H1 (cell line): ENCODE measurements around the gene CRABP2. TPM values are rescaled to one million over a fixed set of nuclear protein-coding genes. Genes with fewer than 3 reads are reported as not detected.

Experiments used
- CTCF ChIA-PET: fragments of 300-600 bp; sonication (Branson Sonifier 250); formaldehyde crosslinking; loops from one replicate; lab custom pipeline; 2021; ENCODE audit not compliant: partially characterized antibody; lab: Charles Lee
- POLR2A ChIA-PET: fragments of 300-600 bp; sonication (Branson Sonifier 250); formaldehyde crosslinking; loops from one replicate; lab custom pipeline; 2021; ENCODE audit warnings: inconsistent platforms; ENCODE audit not compliant: partially characterized antibody; lab: Charles Lee
- DNase-seq, 2 experiments: peaks; one replicate each; pipeline versions ENCODE4 v3.0.0 to v3.0.0-alpha.2; 2010 to 2022; ENCODE audit warnings: low spot score in 2 of 2, low read depth in 1 of 2, mixed read lengths in 1 of 2
- FAIRE-seq: peaks from 2 replicates; lab custom pipeline; 2011; peaks lifted over from hg19 to GRCh38; lab: Jason Lieb, UNC
- H2AFZ ChIP-seq: 2 replicates; pipeline ENCODE4 v1.8.1; 2012; ENCODE audit warnings: low read length, inconsistent platforms
- H2AK5ac ChIP-seq: 2 replicates; pipeline ENCODE4 v1.6.1; 2013; ENCODE audit warnings: low read depth, low read length
- H2BK120ac ChIP-seq: replicated peaks from 2 replicates; pipeline ENCODE3; 2013; ENCODE audit warnings: low read depth, low read length, inconsistent platforms
- H2BK12ac ChIP-seq: 2 replicates; pipeline ENCODE4 v1.6.1; 2013; ENCODE audit warnings: low read depth, low read length
- H2BK15ac ChIP-seq: 2 replicates; pipeline ENCODE4 v1.6.1; 2013; ENCODE audit warnings: low read length
- H2BK20ac ChIP-seq: 2 replicates; pipeline ENCODE4 v1.6.1; 2013; ENCODE audit warnings: low read length
- H2BK5ac ChIP-seq: 2 replicates; pipeline ENCODE4 v1.6.1; 2013; ENCODE audit warnings: low read depth, low read length
- H3K14ac ChIP-seq: 2 replicates; pipeline ENCODE4 v1.6.1; 2013; ENCODE audit warnings: inconsistent platforms; ENCODE audit not compliant: insufficient read length
- H3K18ac ChIP-seq: 2 replicates; pipeline ENCODE4 v1.6.1; 2013; ENCODE audit warnings: low read length; ENCODE audit errors: extremely low read depth
- H3K23ac ChIP-seq: 2 replicates; pipeline ENCODE4 v1.6.1; 2013; ENCODE audit warnings: inconsistent platforms; ENCODE audit not compliant: insufficient read length
- H3K23me2 ChIP-seq: 2 replicates; pipeline ENCODE4 v1.6.1; 2013; ENCODE audit warnings: low read depth, low read length
- H3K27ac ChIP-seq: 2 replicates; pipeline ENCODE4 v1.6.1; 2011; ENCODE audit warnings: low read depth, low read length, inconsistent platforms
- H3K27me3 ChIP-seq, 4 experiments: replicated peaks in 1 of 4; 1 replicate in 1 of 4; 2 replicates in 3 of 4; pipeline versions ENCODE4 v1.6.1 to v1.8.1; 2011 to 2013; ENCODE audit warnings: low read length in 3 of 4, mild to moderate bottlenecking in 3 of 4, inconsistent platforms in 2 of 4, mixed read lengths in 2 of 4, moderate library complexity in 1 of 4; ENCODE audit not compliant: control insufficient read depth in 3 of 4, insufficient read depth in 3 of 4; ENCODE audit errors: extremely low read depth in 1 of 4
- H3K36me3 ChIP-seq, 4 experiments: 2 replicates each; pipeline versions ENCODE4 v1.6.1 to v1.8.1; 2011 to 2013; ENCODE audit warnings: mild to moderate bottlenecking in 4 of 4, low read length in 3 of 4, moderate library complexity in 2 of 4, control low read depth in 1 of 4, inconsistent platforms in 1 of 4; ENCODE audit not compliant: insufficient read depth in 4 of 4, control insufficient read depth in 2 of 4
- H3K4ac ChIP-seq: replicated peaks from 2 replicates; pipeline ENCODE3; 2013; ENCODE audit warnings: low read length, low read depth, mixed read lengths, inconsistent platforms; ENCODE audit not compliant: insufficient read length
- H3K4me1 ChIP-seq, 4 experiments: replicated peaks in 1 of 4; 1 replicate in 1 of 4; 2 replicates in 3 of 4; pipeline versions ENCODE4 v1.6.1 to v1.8.1; 2011 to 2013; ENCODE audit warnings: low read length in 3 of 4, inconsistent platforms in 2 of 4, mixed read lengths in 1 of 4; ENCODE audit not compliant: insufficient read depth in 4 of 4, control insufficient read depth in 3 of 4
- H3K4me2 ChIP-seq, 2 experiments: 2 replicates each; pipeline versions ENCODE4 v1.6.1 to v1.8.1; 2011 to 2013; ENCODE audit warnings: low read depth in 2 of 2, low read length in 2 of 2, control low read depth in 1 of 2, inconsistent platforms in 1 of 2, mild to moderate bottlenecking in 1 of 2; ENCODE audit not compliant: insufficient read depth in 1 of 2
- H3K4me3 ChIP-seq, 4 experiments: fragments of 200-600, 300-600 bp in 1 of 4; sonication (generic), shearing (Covaris generic), sonication (Bioruptor Twin) in 1 of 4; 2 replicates each; pipeline versions ENCODE4 v1.5.1 to v1.8.1; 2011 to 2016; ENCODE audit warnings: low read length in 4 of 4, low read depth in 3 of 4, control low read depth in 2 of 4, inconsistent platforms in 2 of 4, mild to moderate bottlenecking in 2 of 4, mixed read lengths in 1 of 4, moderate library complexity in 1 of 4; ENCODE audit not compliant: insufficient read depth in 2 of 4; ENCODE audit errors: extremely low read depth in 1 of 4
- H3K56ac ChIP-seq: replicated peaks from 2 replicates; pipeline ENCODE3; 2013; ENCODE audit warnings: low read depth, mild to moderate bottlenecking, mixed read lengths, low read length, inconsistent platforms; ENCODE audit not compliant: insufficient read length
- H3K79me1 ChIP-seq: 2 replicates; pipeline ENCODE4 v1.6.1; 2013; ENCODE audit warnings: low read depth, low read length, control low read depth
- H3K79me2 ChIP-seq, 2 experiments: 2 replicates each; pipeline versions ENCODE4 v1.6.1 to v1.8.1; 2012 to 2013; ENCODE audit warnings: low read length in 2 of 2, mild to moderate bottlenecking in 2 of 2, inconsistent platforms in 1 of 2; ENCODE audit not compliant: insufficient read depth in 2 of 2, control insufficient read depth in 1 of 2
- H3K9ac ChIP-seq, 4 experiments: replicated peaks in 1 of 4; 1 replicate in 1 of 4; 2 replicates in 3 of 4; pipeline versions ENCODE4 v1.6.1 to v1.8.1; 2011 to 2013; ENCODE audit warnings: low read depth in 3 of 4, low read length in 3 of 4, control low read depth in 2 of 4, mild to moderate bottlenecking in 2 of 4, moderate library complexity in 2 of 4, inconsistent platforms in 1 of 4; ENCODE audit errors: extremely low read depth in 1 of 4
- H3K9me3 ChIP-seq, 2 experiments: 2 replicates each; pipeline versions ENCODE4 v1.6.1 to v1.8.1; 2012 to 2013; ENCODE audit warnings: mild to moderate bottlenecking in 2 of 2, moderate library complexity in 2 of 2, control low read depth in 1 of 2, inconsistent platforms in 1 of 2, low read depth in 1 of 2, low read length in 1 of 2, mixed read lengths in 1 of 2; ENCODE audit not compliant: insufficient read depth in 2 of 2
- H4K20me1 ChIP-seq, 2 experiments: replicated peaks in 1 of 2; 2 replicates each; pipeline versions ENCODE3 to v1.8.1; 2011 to 2013; ENCODE audit warnings: inconsistent platforms in 2 of 2, low read length in 2 of 2, mild to moderate bottlenecking in 1 of 2; ENCODE audit not compliant: insufficient read depth in 2 of 2, control insufficient read depth in 1 of 2
- H4K5ac ChIP-seq: 2 replicates; pipeline ENCODE4 v1.6.1; 2013; ENCODE audit warnings: low read length, low read depth, mixed read lengths, inconsistent platforms; ENCODE audit not compliant: insufficient read length
- H4K8ac ChIP-seq: 2 replicates; pipeline ENCODE4 v1.8.0; 2013; ENCODE audit warnings: mild to moderate bottlenecking, moderate library complexity, low read length, inconsistent platforms; ENCODE audit not compliant: insufficient read depth; ENCODE audit errors: extremely low read depth
- H4K91ac ChIP-seq: replicated peaks from 2 replicates; pipeline ENCODE3; 2013; ENCODE audit warnings: low read length, mixed read lengths, inconsistent platforms; ENCODE audit not compliant: insufficient read length
- EZH2 ChIP-seq: fragments of 200-600 bp; sonication (generic); IDR thresholded peaks from 2 replicates; pipeline ENCODE4 v1.7.1; 2012; ENCODE audit warnings: low read depth, mild to moderate bottlenecking, moderate library complexity, low read length, inconsistent platforms; ENCODE audit not compliant: severe bottlenecking
- SP4 ChIP-seq: IDR thresholded peaks from 2 replicates; pipeline ENCODE4 v1.6.1; 2012; ENCODE audit warnings: low read length, inconsistent platforms
- TEAD4 ChIP-seq: IDR thresholded peaks from 2 replicates; pipeline ENCODE4 v1.6.1; 2012; ENCODE audit warnings: low read depth, low read length, inconsistent platforms, mixed read lengths
- WGBS, 2 experiments: shearing (Covaris generic) in 1 of 2; methylation state at CpG; one replicate each; pipeline versions ENCODE4 v1.1.6 to v1.1.7; 2013 to 2015; ENCODE audit warnings: low lambda C conversion rate in 2 of 2, mixed read lengths in 2 of 2, inconsistent platforms in 1 of 2, low coverage in 1 of 2, missing lambda C conversion rate in 1 of 2; ENCODE audit not compliant: insufficient replicate concordance in 2 of 2, insufficient coverage in 1 of 2, insufficient read length in 1 of 2; ENCODE audit errors: extremely low coverage in 1 of 2, missing lambda C conversion rate in 1 of 2; 5-methylcytosine and 5-hydroxymethylcytosine counted together
- polyA plus RNA-seq, 7 experiments: library from polyadenylated mRNA; depleted of rRNA in 3 of 7; stranded (reverse) in 5 of 7; unstranded in 2 of 7; fragments of >200 nt in 5 of 7; fragments of 200-250 nt in 2 of 7; gene quantifications; 1 replicate in 5 of 7; 2 replicates in 1 of 7; 4 replicates in 1 of 7; pipeline versions ENCODE4 v1.2.1 to v1.2.3, GENCODE V29; 2011 to 2013; ENCODE audit warnings: missing spikeins in 2 of 7, mixed read lengths in 2 of 7
- total RNA-seq: library from RNA; stranded (reverse); fragmentation: NEBNext Ultra II Directional; extraction: Animal tissue kit (Norgen Biotek cat#: 25700); gene quantifications from 2 replicates; pipeline ENCODE4 v1.2.1, GENCODE V29; 2021
- TF ChIP-seq, protein P1 (sequence below), 3 experiments: IDR thresholded peaks; 1 replicate in 2 of 3; 2 replicates in 1 of 3; pipeline versions ENCODE4 v1.5.1 to v1.6.1; 2011; ENCODE audit warnings: low read length in 3 of 3, mild to moderate bottlenecking in 3 of 3, inconsistent platforms in 2 of 3, low read depth in 1 of 3, moderate library complexity in 1 of 3; ENCODE audit not compliant: insufficient read depth in 1 of 3; ENCODE audit errors: control extremely low read depth in 1 of 3
- TF ChIP-seq, protein P2 (sequence below): IDR thresholded peaks from 2 replicates; pipeline ENCODE4 v1.6.1; 2012; ENCODE audit warnings: low read length, inconsistent platforms

CRABP2 gene
- total and polyA plus RNA-seq, 2 of the 8 experiments (the other 6 are each of a cell fraction or from before 2014, with no cell fraction given), result 69.2 to 119 TPM

DNA sequence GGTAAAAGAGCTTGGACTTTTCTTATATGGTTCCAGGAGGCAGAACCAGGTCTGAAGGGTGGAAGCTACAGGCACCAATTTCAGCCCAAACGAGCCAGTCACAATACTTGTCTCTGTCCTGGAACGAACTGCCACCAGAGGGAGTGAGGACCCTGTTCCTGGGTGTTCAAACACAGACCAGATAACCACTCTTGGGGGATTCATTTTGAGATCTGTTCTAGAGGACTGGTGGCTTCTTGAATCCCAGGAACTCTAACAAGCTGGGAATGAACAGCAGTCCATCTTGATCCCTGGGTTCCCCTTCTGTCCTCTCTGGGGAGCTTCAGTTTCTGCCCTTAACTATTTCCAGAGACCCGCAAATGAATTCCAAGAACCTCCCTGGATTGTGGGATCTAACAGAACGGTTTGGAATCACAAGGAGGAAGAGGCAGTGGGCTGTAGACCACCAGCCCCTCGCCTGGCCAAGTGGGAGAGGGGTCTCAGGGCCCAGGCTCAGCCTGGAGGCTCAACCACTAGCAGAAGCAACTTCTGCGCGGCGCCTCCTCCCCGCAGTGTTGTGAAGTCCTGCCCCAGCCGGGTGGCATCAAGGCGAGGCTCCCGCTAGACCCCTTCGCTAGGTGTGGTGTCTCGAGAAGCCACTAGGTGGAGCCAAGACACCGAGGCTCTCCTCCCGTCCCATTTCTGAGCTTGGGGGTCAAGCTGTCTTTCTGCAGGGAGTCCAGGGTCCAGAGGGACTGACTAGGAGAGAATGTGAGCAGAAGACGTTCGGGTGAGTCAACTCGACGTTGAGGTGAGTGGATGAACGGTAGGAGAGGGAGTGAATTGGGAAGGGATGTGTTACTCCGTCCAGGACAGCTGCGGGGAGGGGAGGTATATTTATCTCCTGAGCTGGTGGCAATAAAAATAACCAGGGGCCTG lies 16.1 kb downstream of the CRABP2 start:
- Histone ChIP-seq H3K14ac (no peak overlapping the region), H2BK12ac (peak overlapping the region; percentile 78; the same call in 1 of the 2 replicates), H3K23ac (no peak overlapping the region), H4K20me1 (no peaks in the 10 kb centered on the region), H2BK120ac (no peak overlapping the region), H3K27me3 (peaks cover 0 to 7% (median 0%) of the 10 kb centered on the region in 4 experiments; a peak in 2 of 7 replicates), H3K36me3 (no peaks in the 10 kb centered on the region), H3K18ac (peak overlapping the region; percentile 99; the same call in 1 of the 2 replicates), H2BK20ac (peak overlapping the region; percentile 97; the same call in 1 of the 2 replicates), H2AK5ac (no peak overlapping the region), H3K79me1 (no peaks in the 10 kb centered on the region), H2BK15ac (peak overlapping the region; percentile 95; the same call in 1 of the 2 replicates), H4K91ac (peak overlapping the region; percentile 18), H3K9ac (no peak overlapping the region), H4K8ac (no peak overlapping the region), H3K4me1 (peaks cover 20 to 47% (median 36%) of the 10 kb centered on the region in 4 experiments), H2AFZ (peak overlapping the region; percentile 61; the same call in 1 of the 2 replicates), H2BK5ac (no peak overlapping the region), H3K23me2 (peaks cover 7% of the 10 kb centered on the region; the same call in 1 of the 2 replicates), H3K4me2 (peak overlapping the region; percentile 14 to 72), H3K56ac (no peak overlapping the region), H4K5ac (no peak overlapping the region), H3K4me3 (peak overlapping the region in 3 of 4 experiments; percentile 36 to 55 (median 52); a peak in 6 of 8 replicates), H3K9me3 (no peaks in the 10 kb centered on the region), H3K27ac (no peak overlapping the region), H3K4ac (no peak overlapping the region), H3K79me2 (no peaks in the 10 kb centered on the region)
- POLR2A ChIA-PET, result interaction anchor here (1.0 to 13.9 kb wide), 14 partner anchors 14 to 170 kb away, joined by 3 to 530 read pairs (median 6); partner anchors contain the start of genes CRABP2, HDGF, INSRR and ISG20L2
- CTCF ChIA-PET, result interaction anchor here (0.7 to 66.0 kb wide), 56 partner anchors 2 to 316 kb away, joined by 3 to 4284 read pairs (median 8); partner anchors contain the start of genes BCAN, CRABP2, HAPLN2 and INSRR
- DNase-seq (peak in 1 of 2 experiments; percentile 92), FAIRE-seq (peak; percentile 68)
- WGBS, 2 experiments, result 6% methylated on average over 23 of the region's 23 CpGs; no CpG with 5 or more reads in 1 of the 2 experiments
- TF ChIP-seq, protein P1, sequence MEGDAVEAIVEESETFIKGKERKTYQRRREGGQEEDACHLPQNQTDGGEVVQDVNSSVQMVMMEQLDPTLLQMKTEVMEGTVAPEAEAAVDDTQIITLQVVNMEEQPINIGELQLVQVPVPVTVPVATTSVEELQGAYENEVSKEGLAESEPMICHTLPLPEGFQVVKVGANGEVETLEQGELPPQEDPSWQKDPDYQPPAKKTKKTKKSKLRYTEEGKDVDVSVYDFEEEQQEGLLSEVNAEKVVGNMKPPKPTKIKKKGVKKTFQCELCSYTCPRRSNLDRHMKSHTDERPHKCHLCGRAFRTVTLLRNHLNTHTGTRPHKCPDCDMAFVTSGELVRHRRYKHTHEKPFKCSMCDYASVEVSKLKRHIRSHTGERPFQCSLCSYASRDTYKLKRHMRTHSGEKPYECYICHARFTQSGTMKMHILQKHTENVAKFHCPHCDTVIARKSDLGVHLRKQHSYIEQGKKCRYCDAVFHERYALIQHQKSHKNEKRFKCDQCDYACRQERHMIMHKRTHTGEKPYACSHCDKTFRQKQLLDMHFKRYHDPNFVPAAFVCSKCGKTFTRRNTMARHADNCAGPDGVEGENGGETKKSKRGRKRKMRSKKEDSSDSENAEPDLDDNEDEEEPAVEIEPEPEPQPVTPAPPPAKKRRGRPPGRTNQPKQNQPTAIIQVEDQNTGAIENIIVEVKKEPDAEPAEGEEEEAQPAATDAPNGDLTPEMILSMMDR (IDR thresholded peaks at IDR 0.05; ENCODE audit: control extremely low read depth in 1 of 3, insufficient read depth in 1 of 3, low read depth in 1 of 3, low read length in 3 of 3), result peak; percentile 91 to 98 (median 97)
- 0 out of 2 replicates have a peak, but pooled peaks have one; percentile 60 for TF ChIP-seq SP4
- TF ChIP-seq, protein P2, sequence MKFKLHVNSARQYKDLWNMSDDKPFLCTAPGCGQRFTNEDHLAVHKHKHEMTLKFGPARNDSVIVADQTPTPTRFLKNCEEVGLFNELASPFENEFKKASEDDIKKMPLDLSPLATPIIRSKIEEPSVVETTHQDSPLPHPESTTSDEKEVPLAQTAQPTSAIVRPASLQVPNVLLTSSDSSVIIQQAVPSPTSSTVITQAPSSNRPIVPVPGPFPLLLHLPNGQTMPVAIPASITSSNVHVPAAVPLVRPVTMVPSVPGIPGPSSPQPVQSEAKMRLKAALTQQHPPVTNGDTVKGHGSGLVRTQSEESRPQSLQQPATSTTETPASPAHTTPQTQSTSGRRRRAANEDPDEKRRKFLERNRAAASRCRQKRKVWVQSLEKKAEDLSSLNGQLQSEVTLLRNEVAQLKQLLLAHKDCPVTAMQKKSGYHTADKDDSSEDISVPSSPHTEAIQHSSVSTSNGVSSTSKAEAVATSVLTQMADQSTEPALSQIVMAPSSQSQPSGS, result no peak
- TF ChIP-seq EZH2, result peak; percentile 41
- no peak for TF ChIP-seq TEAD4
